ENCODE data around the gene ERLEC1.

- no peak for TF ChIP-seq CTCF (IDR thresholded peaks at IDR 0.05)
- no peak for TF ChIP-seq POLR2AphosphoS5 (IDR thresholded peaks at IDR 0.05)
- TF ChIP-seq POLR2A (IDR thresholded peaks at IDR 0.05), result no peak
Observed at GRCh38 chr2:53785366-53785765, 1.5 kb upstream of the ERLEC1 start.
